Measurements from ENCODE around the gene OTOF. TPM values are rescaled to one million over a fixed set of nuclear protein-coding genes. Genes with fewer than 3 reads are reported as not detected.

The OTOF gene
- total and polyA plus RNA-seq, 2 experiments from 2014 or later, result 0.38 to 0.43 TPM

DNA sequence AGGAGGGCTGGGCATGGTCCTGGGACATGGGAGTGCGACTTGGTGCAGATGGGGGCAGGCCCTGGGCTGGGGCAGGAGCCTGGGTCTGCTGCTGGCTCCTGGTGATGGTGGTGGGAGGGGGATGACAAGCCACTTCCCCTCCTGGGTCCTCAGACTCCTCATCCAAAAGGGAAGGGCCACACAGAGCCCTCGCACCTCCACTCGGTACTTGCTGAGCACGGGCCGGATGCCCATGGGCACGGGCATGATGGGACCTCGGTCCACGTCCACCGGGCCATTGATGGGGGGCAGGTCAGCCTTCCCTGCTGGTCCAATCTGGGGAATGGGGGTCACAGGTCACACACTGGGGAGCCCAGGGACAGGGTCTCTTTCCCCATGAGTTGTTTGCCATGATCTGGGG is 4.1 kb downstream of the OTOF start:
- no peaks in the 10 kb centered on the region for H3K27me3 ChIP-seq (replicated peaks; ENCODE audit: insufficient read depth)
- no peak for DNase-seq
- H3K36me3 ChIP-seq (ENCODE audit: low read depth), result no peaks in the 10 kb centered on the region
- H3K9me2 ChIP-seq (ENCODE audit: insufficient read depth), result no peaks in the 10 kb centered on the region
- 97 to 99% methylated on average over 8 to 9 of the region's 9 CpGs for WGBS, 2 experiments (ENCODE audit: low coverage in 1 of 2, low lambda C conversion rate in 2 of 2, missing lambda C conversion rate in 2 of 2)
- H3F3A ChIP-seq (ENCODE audit: insufficient read depth), result no peaks in the 10 kb centered on the region
- H4K20me1 ChIP-seq (ENCODE audit: insufficient read depth), result no peaks in the 10 kb centered on the region
- no peak overlapping the region for H3K27ac ChIP-seq
- TF ChIP-seq EZH2 (IDR thresholded peaks at IDR 0.05; ENCODE audit: insufficient read depth, poor library complexity, severe bottlenecking) (no peak), EZH2phosphoT487 (IDR thresholded peaks at IDR 0.05; ENCODE audit: insufficient read depth, low read depth) (no peak)
- no peak overlapping the region for H2AFZ ChIP-seq
- H3K4me3 ChIP-seq, result no peak overlapping the region
- no peak overlapping the region for H3K4me2 ChIP-seq (ENCODE audit: unreplicated experiment)
- no peaks in the 10 kb centered on the region for H3K79me2 ChIP-seq (ENCODE audit: insufficient read depth)
- no peak overlapping the region for H3K9ac ChIP-seq
- peaks cover 4% of the 10 kb centered on the region; the same call in 1 of the 2 replicates for H3K4me1 ChIP-seq (ENCODE audit: insufficient read depth)
- no peaks in the 10 kb centered on the region for H3K9me3 ChIP-seq (ENCODE audit: low read depth)
- in situ Hi-C loops (cut with MboI), result no loop called here

DNA sequence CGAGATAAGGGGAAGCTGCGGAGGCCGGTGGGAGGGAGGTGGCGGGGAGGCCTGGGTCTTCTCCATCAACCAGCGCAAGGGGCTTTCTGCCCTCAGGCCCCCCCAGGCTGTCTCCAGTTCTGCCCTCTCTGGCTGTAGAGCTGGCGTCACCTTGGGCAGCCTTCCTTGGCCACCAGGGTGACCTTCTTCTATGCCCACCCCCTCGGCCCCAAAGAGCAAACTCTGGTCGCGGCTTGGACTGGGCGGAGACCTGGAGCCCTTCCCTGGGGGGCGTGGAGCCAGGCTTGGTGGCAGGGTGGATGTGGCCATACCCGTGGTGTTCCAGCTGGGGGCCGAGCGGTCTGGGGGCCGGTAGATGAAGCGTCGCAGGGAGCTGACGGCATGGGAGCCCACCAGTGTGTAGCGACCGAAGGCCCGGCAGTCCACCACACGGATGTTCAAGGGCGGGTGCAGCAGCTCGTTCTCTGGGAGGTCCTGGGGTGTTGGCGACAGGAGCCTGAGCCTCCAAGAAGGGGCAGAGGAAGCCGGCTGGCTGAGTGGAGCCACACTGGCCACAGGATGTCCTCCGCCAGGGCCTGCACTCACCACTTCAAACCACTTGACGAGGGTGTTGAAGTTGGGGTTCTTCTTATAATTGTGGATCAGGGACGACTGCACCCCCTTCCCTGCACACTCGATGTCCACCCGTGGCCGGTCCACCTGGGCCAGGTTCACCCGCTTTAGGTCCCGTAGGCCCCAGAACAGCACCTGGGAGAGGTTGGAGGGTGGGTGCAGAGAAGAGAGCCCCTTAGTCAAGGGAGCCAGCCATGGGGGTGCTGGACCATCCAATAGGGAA is 4.9 kb downstream of the OTOF start:
- TF ChIP-seq EZH2phosphoT487 (IDR thresholded peaks at IDR 0.05; ENCODE audit: insufficient read depth, low read depth) (no peak), EZH2 (IDR thresholded peaks at IDR 0.05; ENCODE audit: insufficient read depth, poor library complexity, severe bottlenecking) (no peak)
- no peak for DNase-seq
- no peak overlapping the region for H3K27ac ChIP-seq
- no peaks in the 10 kb centered on the region for H3K36me3 ChIP-seq (ENCODE audit: low read depth)
- no peaks in the 10 kb centered on the region for H4K20me1 ChIP-seq (ENCODE audit: insufficient read depth)
- H2AFZ ChIP-seq, result no peak overlapping the region
- H3K27me3 ChIP-seq (replicated peaks; ENCODE audit: insufficient read depth), result no peaks in the 10 kb centered on the region
- no peaks in the 10 kb centered on the region for H3K9me3 ChIP-seq (ENCODE audit: low read depth)
- no peak overlapping the region for H3K4me3 ChIP-seq
- H3F3A ChIP-seq (ENCODE audit: insufficient read depth), result no peaks in the 10 kb centered on the region
- in situ Hi-C loops (cut with MboI), result no loop called here
- H3K79me2 ChIP-seq (ENCODE audit: insufficient read depth), result no peaks in the 10 kb centered on the region
- H3K9ac ChIP-seq, result no peak overlapping the region
- WGBS, 2 experiments (ENCODE audit: low coverage in 1 of 2, low lambda C conversion rate in 2 of 2, missing lambda C conversion rate in 2 of 2), result 89 to 91% methylated on average over 29 to 34 of the region's 34 CpGs
- H3K4me1 ChIP-seq (ENCODE audit: insufficient read depth), result peaks cover 4% of the 10 kb centered on the region; the same call in 1 of the 2 replicates
- no peak overlapping the region for H3K4me2 ChIP-seq (ENCODE audit: unreplicated experiment)
- H3K9me2 ChIP-seq (ENCODE audit: insufficient read depth), result no peaks in the 10 kb centered on the region

- Histone ChIP-seq H3K9me3 (ENCODE audit: low read depth) (no peaks in the 10 kb centered on the region), H3K9me2 (ENCODE audit: insufficient read depth) (no peaks in the 10 kb centered on the region), H3K27ac (no peak overlapping the region), H3K4me1 (ENCODE audit: insufficient read depth) (no peaks in the 10 kb centered on the region), H3K36me3 (ENCODE audit: low read depth) (no peaks in the 10 kb centered on the region), H4K20me1 (ENCODE audit: insufficient read depth) (no peaks in the 10 kb centered on the region), H3F3A (ENCODE audit: insufficient read depth) (no peaks in the 10 kb centered on the region; the same call in 1 of the 2 replicates), H3K27me3 (replicated peaks; ENCODE audit: insufficient read depth) (no peaks in the 10 kb centered on the region), H3K4me3 (no peak overlapping the region), H2AFZ (no peak overlapping the region), H3K9ac (no peak overlapping the region), H3K79me2 (ENCODE audit: insufficient read depth) (no peaks in the 10 kb centered on the region), H3K4me2 (ENCODE audit: unreplicated experiment) (no peak overlapping the region)
- no peak for TF ChIP-seq EZH2 (IDR thresholded peaks at IDR 0.05; ENCODE audit: insufficient read depth, poor library complexity, severe bottlenecking)
- no peak for TF ChIP-seq EZH2phosphoT487 (IDR thresholded peaks at IDR 0.05; ENCODE audit: insufficient read depth, low read depth)
- in situ Hi-C loops (cut with MboI), result no loop called here
- WGBS, 2 experiments (ENCODE audit: low coverage in 1 of 2, low lambda C conversion rate in 2 of 2, missing lambda C conversion rate in 2 of 2), result 84 to 85% methylated on average over 25 of the region's 25 CpGs
- DNase-seq, result no peak
These were observed 5.9 kb downstream of the OTOF start for GRCh38 chr2:26471766-26472706.

GRCh38 chr2:26471289-26471688 is 6.6 kb downstream of the OTOF start:
- Histone ChIP-seq H3K4me1 (ENCODE audit: insufficient read depth) (no peaks in the 10 kb centered on the region), H3K4me3 (no peak overlapping the region), H3K36me3 (ENCODE audit: low read depth) (no peaks in the 10 kb centered on the region), H3K4me2 (ENCODE audit: unreplicated experiment) (no peak overlapping the region), H3K27ac (no peak overlapping the region), H3F3A (ENCODE audit: insufficient read depth) (no peaks in the 10 kb centered on the region; the same call in 1 of the 2 replicates), H3K9me2 (ENCODE audit: insufficient read depth) (no peaks in the 10 kb centered on the region), H3K79me2 (ENCODE audit: insufficient read depth) (no peaks in the 10 kb centered on the region), H3K9ac (no peak overlapping the region), H2AFZ (no peak overlapping the region), H4K20me1 (ENCODE audit: insufficient read depth) (no peaks in the 10 kb centered on the region), H3K27me3 (replicated peaks; ENCODE audit: insufficient read depth) (no peaks in the 10 kb centered on the region), H3K9me3 (ENCODE audit: low read depth) (no peaks in the 10 kb centered on the region)
- WGBS, 2 experiments (ENCODE audit: low coverage in 1 of 2, low lambda C conversion rate in 2 of 2, missing lambda C conversion rate in 2 of 2), result 43 to 49% methylated on average over 2 of the region's 2 CpGs
- DNase-seq, result no peak
- TF ChIP-seq EZH2 (IDR thresholded peaks at IDR 0.05; ENCODE audit: insufficient read depth, poor library complexity, severe bottlenecking) (no peak), EZH2phosphoT487 (IDR thresholded peaks at IDR 0.05; ENCODE audit: insufficient read depth, low read depth) (no peak)
- in situ Hi-C loops (cut with MboI), result no loop called here
